Ectodermal cell (in vitro differentiated cells): ENCODE results near the gene PNPLA8.

Source experiments
- H3K27ac ChIP-seq: 2 replicates; pipeline ENCODE4 v1.7.0; 2013; ENCODE audit warnings: mild to moderate bottlenecking, low read depth, low read length; ENCODE audit not compliant: insufficient read depth, poor library complexity, severe bottlenecking
- H3K27me3 ChIP-seq: 2 replicates; pipeline ENCODE4 v1.7.0; 2013; ENCODE audit warnings: mild to moderate bottlenecking, low read length; ENCODE audit not compliant: insufficient read depth, control insufficient read depth, poor library complexity, severe bottlenecking
- H3K36me3 ChIP-seq: one replicate; pipeline ENCODE4 v1.7.0; 2013; ENCODE audit warnings: low read length; ENCODE audit not compliant: control insufficient read depth, insufficient read depth
- H3K4me1 ChIP-seq: one replicate; pipeline ENCODE4 v1.7.0; 2013; ENCODE audit warnings: low read length; ENCODE audit not compliant: control insufficient read depth, insufficient read depth
- H3K4me3 ChIP-seq: 2 replicates; pipeline ENCODE4 v1.7.0; 2013; ENCODE audit warnings: low read depth, low read length, control low read depth; ENCODE audit not compliant: insufficient read depth
- H3K9me3 ChIP-seq: 2 replicates; pipeline ENCODE4 v1.7.0; 2013; ENCODE audit warnings: mild to moderate bottlenecking, low read length, moderate library complexity; ENCODE audit not compliant: control insufficient read depth
- WGBS, 2 experiments: methylation state at CpG; one replicate each; pipeline ENCODE4 v1.1.7; 2013; ENCODE audit warnings: missing lambda C conversion rate in 2 of 2; 5-methylcytosine and 5-hydroxymethylcytosine counted together

PNPLA8 gene

DNA sequence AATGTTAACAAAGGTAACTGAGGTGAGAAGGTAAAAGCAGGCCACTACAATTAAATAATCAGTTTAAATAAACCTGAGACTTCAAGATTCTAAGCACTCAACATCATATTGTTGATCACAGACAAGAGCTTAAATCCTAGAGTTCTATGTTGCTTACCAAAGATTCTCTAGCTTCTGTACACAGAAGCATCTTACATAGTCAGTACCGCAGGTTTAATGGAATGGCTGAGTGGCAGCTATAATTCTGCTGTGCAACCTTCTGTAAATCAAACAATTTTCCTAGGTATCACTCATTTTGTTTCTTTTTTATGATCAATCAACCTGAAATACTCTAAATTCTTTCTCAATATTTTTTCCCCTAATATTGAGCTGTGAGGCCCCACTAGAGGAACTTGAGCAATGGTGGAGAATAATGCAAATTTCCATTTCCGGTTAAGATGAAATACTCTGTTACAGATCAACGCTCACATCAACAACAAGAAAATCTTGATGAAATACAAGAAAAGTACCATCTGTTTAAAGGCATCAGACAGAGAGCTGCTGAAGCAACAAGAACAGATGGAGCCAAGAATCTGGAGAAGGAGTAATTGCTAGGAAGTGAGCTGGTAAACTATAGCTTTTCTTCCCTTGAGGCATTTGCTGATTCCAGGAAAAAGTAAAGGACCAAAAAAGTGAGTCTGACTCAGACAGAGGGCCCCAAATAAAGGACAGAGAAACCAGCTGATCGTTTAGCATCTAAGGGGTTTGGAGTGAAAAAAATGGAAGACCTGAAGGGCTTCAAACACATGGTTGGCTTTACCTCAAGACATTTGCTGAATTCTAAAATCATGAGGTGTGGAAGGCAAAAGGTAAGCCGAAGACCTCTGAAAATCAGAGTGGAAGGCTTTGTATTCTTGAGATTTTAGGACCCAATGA lies 22.6 kb downstream of the PNPLA8 start:
- no peaks in the 10 kb centered on the region for H3K4me1 ChIP-seq
- H3K27me3 ChIP-seq, result no peaks in the 10 kb centered on the region
- 94 to 95% methylated on average over 5 of the region's 5 CpGs for WGBS, 2 experiments
- no peaks in the 10 kb centered on the region for H3K9me3 ChIP-seq
- no peak overlapping the region for H3K27ac ChIP-seq
- no peak overlapping the region for H3K4me3 ChIP-seq
- H3K36me3 ChIP-seq, result no peaks in the 10 kb centered on the region

DNA sequence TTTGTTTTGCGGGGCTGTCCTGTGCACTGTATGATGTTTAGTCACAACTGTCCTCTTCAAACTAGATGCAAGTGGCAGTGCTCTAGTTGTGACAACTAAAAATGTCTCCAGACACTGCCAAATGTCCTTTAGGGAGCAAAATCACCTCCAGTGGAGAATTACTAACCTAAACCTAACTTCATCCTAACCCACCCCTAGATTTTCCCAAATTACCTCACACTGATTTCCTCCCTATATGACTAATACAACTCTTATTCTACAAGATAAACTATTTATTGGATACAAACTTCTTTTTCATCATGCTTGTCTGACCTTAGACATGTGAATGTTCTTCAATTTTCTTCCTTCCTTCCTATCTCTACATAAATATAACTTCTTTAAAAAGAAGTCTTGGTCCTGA lies 26.4 kb downstream of the PNPLA8 start:
- no peaks in the 10 kb centered on the region for H3K4me1 ChIP-seq
- no peaks in the 10 kb centered on the region for H3K27me3 ChIP-seq
- 89 to 93% methylated on average over 1 of the region's 1 CpG for WGBS, 2 experiments
- no peak overlapping the region for H3K4me3 ChIP-seq
- H3K9me3 ChIP-seq, result no peaks in the 10 kb centered on the region
- H3K27ac ChIP-seq, result no peak overlapping the region
- no peaks in the 10 kb centered on the region for H3K36me3 ChIP-seq

DNA sequence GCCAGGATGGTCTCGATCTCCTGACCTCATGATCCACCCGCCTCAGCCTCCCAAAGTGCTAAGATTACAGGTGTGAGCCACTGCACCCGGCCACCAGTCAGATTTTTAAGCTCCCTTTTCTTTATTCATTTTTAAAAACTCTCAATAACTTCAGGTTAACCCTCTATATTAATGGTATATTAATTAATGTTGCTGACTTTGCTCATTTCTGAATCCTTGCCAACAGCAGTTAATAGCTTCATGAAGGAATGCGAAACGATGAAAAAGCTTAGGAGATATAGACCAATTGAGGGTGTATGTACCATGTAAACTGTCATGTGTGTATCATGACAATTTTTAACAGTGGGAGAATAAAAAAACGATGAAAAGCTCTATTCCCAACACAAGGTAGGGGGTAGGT lies 27.5 kb downstream of the PNPLA8 start:
- H3K27ac ChIP-seq, result no peak overlapping the region
- no peaks in the 10 kb centered on the region for H3K4me1 ChIP-seq
- 87 to 90% methylated on average over 5 to 6 of the region's 6 CpGs for WGBS, 2 experiments

DNA sequence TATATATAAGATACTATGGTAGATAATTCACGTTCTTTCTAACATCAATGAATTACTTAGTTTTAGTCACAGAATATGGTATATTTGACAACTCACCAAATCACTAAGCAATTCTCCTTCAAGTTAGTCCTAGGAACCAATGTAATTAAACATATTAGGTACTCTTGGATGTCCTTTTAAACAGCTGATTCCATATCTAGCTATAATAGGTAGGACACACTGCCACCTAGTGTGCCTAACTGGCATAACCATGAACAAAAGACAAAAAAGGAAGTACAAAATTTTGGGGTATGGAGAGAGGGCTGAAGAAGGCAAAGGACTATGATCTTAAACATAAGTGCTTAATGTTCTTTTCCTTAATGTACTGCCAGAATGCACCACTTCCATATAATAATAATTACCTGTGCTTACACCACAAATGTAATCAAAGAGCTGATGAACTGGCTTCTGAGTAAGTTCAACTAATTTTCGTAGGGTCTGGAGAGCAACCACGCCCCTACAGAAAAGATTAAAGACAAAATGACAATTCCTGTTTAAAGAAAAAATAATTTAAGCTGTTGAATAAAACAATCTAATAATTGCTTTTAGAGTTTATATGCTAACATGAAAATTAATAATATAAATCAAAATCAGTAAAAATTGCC lies 28.7 kb downstream of the PNPLA8 start:
- WGBS, 2 experiments, result 100% methylated on average over 2 of the region's 3 CpGs; no CpG with 5 or more reads in 1 of the 2 experiments
- H3K36me3 ChIP-seq, result no peaks in the 10 kb centered on the region
- no peaks in the 10 kb centered on the region for H3K9me3 ChIP-seq
- no peak overlapping the region for H3K27ac ChIP-seq
- H3K27me3 ChIP-seq, result no peaks in the 10 kb centered on the region
- H3K4me1 ChIP-seq, result no peaks in the 10 kb centered on the region
- no peak overlapping the region for H3K4me3 ChIP-seq

More for the DNA sequence above, 27.5 kb downstream of the PNPLA8 start:
- Histone ChIP-seq H3K36me3 (no peaks in the 10 kb centered on the region), H3K9me3 (no peaks in the 10 kb centered on the region), H3K27me3 (no peaks in the 10 kb centered on the region), H3K4me3 (no peak overlapping the region)

DNA sequence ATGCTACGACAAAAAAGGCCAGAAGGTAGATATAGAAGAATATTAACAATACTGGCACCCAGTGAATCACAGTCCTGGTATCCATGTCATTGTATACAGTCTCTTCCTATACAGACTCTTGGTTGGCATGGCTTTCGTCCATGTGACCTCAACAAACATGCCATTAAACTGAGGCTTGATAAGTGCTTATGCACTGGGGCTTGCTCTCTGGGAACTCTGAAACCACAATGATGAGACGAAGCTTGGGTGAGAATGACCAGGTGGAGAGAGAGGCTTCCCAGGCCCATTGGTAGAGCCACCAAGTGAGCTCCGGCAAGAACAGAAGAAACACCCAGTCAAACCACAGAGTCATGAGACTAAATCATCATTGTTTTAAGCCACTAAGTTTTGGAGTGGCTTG lies 33.2 kb downstream of the PNPLA8 start:
- Histone ChIP-seq H3K4me1 (no peaks in the 10 kb centered on the region), H3K36me3 (no peaks in the 10 kb centered on the region), H3K27me3 (no peaks in the 10 kb centered on the region), H3K27ac (no peak overlapping the region), H3K9me3 (no peaks in the 10 kb centered on the region), H3K4me3 (no peak overlapping the region)
- WGBS, 2 experiments, result 93 to 95% methylated on average over 3 to 4 of the region's 4 CpGs

DNA sequence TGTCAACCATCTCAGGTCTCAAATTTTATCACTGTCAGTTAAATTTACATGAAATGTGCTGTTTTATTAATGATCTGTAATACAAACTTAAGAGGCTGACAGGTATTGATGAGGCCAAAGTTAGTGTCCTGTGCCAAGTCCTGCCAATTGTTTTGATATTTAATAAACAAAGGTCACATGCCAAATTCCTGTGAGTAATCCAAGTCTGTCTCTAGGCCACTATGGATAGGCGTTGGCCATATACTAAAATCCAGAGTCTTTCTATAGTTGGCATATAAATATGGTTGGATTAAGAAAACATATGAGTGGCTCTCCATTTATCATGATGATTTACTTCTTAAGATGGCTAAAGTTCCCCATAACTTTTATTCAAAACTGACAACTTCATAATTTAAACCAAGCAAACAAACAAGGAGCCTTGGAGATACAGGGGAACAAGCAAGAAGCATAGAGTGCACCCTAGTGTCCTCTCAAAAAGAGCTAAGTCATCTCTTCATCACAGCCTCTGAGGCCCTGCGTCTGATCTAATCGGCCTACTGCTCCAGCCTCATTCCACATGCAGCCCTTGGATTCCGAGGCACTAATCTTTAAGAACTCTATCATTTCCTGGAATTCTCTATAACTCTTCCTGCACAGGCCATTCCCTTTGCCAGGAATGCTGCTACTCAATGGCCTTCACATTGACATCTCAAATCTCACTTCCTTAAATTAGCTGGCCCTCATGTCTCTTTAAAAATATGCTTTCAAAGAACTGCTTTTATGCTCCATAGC lies 37.0 kb downstream of the PNPLA8 start:
- WGBS, 2 experiments, result 88 to 89% methylated on average over 4 of the region's 4 CpGs
- no peaks in the 10 kb centered on the region for H3K9me3 ChIP-seq
- H3K27ac ChIP-seq, result no peak overlapping the region
- no peaks in the 10 kb centered on the region for H3K27me3 ChIP-seq
- H3K4me3 ChIP-seq, result no peak overlapping the region
- H3K4me1 ChIP-seq, result no peaks in the 10 kb centered on the region
- H3K36me3 ChIP-seq, result no peaks in the 10 kb centered on the region

DNA sequence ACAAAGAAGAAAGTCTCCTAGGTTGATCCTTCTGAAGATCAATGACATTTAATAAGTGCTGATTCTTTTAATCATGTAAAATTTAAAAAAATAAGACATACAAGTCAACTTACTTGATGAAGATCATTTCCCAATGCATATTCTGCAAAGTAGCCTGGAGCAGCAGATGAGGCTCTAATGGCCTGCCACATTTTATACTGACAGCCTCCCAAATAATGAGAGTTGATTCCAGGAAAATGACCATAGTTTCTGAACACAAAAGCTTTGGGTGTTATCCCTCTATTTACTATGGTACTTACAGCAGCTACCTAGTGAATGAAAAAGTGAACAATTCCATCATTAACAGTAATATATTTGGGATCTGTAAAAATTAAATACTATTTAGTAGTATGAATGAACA lies 38.3 kb downstream of the PNPLA8 start:
- Histone ChIP-seq H3K9me3 (no peaks in the 10 kb centered on the region), H3K27ac (no peak overlapping the region), H3K4me1 (no peaks in the 10 kb centered on the region), H3K27me3 (no peaks in the 10 kb centered on the region), H3K4me3 (no peak overlapping the region), H3K36me3 (no peaks in the 10 kb centered on the region)

DNA sequence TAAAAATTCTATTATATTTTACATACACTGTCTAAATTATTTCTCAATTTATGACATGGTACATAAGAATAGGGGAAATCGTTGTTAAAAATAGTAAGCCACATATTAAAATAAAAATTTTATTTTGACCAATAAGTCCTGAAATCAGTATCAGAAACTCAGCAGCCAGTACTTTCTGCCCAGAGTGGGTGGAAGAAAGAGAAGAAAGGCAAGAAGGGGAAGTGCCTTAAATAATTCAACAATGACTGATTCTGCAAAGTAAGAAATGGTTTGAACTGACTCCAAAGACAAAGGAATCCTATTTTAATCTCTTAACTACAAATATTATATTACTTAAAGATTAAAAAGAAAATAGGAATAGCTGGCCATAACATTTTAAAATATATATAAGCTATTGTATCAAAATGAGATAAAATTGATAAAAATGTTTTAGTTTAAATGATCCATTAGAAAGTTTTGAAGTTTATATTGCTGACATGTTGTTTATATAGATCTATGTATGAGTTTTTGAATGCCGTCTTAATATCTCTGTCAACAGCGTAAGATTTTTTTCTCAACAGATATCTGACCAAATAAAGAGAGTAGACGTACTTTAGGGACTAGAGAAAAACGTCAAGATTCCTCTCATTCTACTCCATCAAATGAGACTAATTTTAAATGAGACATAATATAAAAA lies 39.5 kb downstream of the PNPLA8 start:
- no peaks in the 10 kb centered on the region for H3K9me3 ChIP-seq
- no peaks in the 10 kb centered on the region for H3K4me1 ChIP-seq
- no peak overlapping the region for H3K4me3 ChIP-seq
- no peaks in the 10 kb centered on the region for H3K36me3 ChIP-seq
- WGBS, 2 experiments, result 94 to 95% methylated on average over 2 to 4 of the region's 5 CpGs
- H3K27me3 ChIP-seq, result no peaks in the 10 kb centered on the region
- no peak overlapping the region for H3K27ac ChIP-seq

DNA sequence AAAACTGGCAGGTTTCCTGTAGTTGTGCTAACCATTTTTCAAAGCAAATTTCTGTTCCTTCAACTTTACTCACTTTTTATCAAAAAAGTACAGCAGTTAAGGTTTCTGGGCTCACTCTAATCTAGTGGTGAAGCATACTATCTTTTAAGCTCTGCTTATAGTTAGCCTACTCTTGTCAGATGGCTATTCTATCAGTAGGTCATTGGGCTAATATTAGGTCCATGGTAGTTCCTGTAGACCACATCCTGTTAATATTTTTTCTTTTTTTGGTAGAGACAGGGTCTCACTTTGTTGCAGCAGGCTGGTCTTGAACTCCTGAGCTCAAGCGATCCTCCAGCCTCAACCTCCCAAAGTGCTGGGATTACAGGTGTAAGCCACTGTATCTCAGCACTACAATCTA lies 41.8 kb downstream of the PNPLA8 start:
- H3K9me3 ChIP-seq, result no peaks in the 10 kb centered on the region
- no peaks in the 10 kb centered on the region for H3K4me1 ChIP-seq
- no peaks in the 10 kb centered on the region for H3K27me3 ChIP-seq
- H3K27ac ChIP-seq, result no peak overlapping the region
- no peak overlapping the region for H3K4me3 ChIP-seq
- no peaks in the 10 kb centered on the region for H3K36me3 ChIP-seq
- WGBS, 2 experiments, result 96 to 98% methylated on average over 1 of the region's 1 CpG
